ENCODE results near the gene MACF1.

DNA sequence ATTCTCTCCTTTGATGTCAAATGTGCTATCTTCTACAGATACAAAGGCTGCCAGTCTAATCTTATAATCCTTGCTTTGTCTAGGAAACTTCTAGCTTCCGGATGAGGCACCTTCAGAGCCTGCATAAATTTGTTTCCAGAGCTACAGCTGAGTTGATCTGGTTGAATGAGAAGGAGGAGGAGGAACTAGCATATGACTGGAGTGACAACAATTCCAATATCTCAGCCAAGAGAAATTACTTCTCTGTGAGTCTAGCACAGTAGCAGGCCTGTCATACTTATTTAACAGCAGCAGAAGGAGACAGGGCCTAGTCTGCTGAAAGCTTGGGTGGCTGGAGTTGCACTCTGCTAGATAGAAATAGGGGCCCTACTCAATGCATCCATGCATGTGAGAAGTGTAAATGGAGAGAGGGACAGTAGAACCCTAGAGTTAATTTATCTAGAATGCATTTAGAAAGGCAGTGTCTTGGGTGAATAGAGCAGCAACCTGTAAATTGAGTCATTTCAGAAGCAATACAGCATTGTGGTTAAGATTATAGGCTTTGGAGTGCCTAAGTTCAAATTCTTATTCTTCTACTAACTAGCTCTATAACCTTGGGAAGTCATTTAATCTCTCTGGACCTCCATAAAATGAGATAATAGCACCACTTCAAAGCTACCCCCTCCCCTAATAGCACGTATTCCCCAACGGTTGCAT lies 89.0 kb downstream of the MACF1 start:
- TF ChIP-seq, protein P1, sequence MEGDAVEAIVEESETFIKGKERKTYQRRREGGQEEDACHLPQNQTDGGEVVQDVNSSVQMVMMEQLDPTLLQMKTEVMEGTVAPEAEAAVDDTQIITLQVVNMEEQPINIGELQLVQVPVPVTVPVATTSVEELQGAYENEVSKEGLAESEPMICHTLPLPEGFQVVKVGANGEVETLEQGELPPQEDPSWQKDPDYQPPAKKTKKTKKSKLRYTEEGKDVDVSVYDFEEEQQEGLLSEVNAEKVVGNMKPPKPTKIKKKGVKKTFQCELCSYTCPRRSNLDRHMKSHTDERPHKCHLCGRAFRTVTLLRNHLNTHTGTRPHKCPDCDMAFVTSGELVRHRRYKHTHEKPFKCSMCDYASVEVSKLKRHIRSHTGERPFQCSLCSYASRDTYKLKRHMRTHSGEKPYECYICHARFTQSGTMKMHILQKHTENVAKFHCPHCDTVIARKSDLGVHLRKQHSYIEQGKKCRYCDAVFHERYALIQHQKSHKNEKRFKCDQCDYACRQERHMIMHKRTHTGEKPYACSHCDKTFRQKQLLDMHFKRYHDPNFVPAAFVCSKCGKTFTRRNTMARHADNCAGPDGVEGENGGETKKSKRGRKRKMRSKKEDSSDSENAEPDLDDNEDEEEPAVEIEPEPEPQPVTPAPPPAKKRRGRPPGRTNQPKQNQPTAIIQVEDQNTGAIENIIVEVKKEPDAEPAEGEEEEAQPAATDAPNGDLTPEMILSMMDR (IDR thresholded peaks at IDR 0.05), result no peak
- no peak for TF ChIP-seq POLR2A (IDR thresholded peaks at IDR 0.05)
